ENCODE data around the gene MAP3K13.

MAP3K13 gene

GRCh38 chr3:185362850-185363661 is at the start of gene MAP3K13:
MAP3K13 (plus strand) TSS chr3:185363136; CDS start chr3:185428582, 65,446 bp downstream.
- peak; percentile 91 for DNase-seq

- DNase-seq: no peak
Observed at GRCh38 chr3:185313693-185314246, 49.2 kb upstream of the MAP3K13 start.

GRCh38 chr3:185316740-185317412 is 46.1 kb upstream of the MAP3K13 start:
- peak; percentile 56 for DNase-seq

- DNase-seq: no peak
Observed at GRCh38 chr3:185317674-185318073, 45.3 kb upstream of the MAP3K13 start.

GRCh38 chr3:185318141-185318540 is 44.8 kb upstream of the MAP3K13 start:
- no peak for DNase-seq

- no peak for DNase-seq
Observed at GRCh38 chr3:185319801-185320200, 43.1 kb upstream of the MAP3K13 start.

GRCh38 chr3:185320949-185321348 is 42.0 kb upstream of the MAP3K13 start:
- DNase-seq: no peak

GRCh38 chr3:185322101-185322719 is 40.7 kb upstream of the MAP3K13 start:
- no peak for DNase-seq

GRCh38 chr3:185325946-185326791 is 36.8 kb upstream of the MAP3K13 start:
- DNase-seq: peak; percentile 37

- DNase-seq: no peak
Observed at GRCh38 chr3:185327062-185327461, 35.9 kb upstream of the MAP3K13 start.

GRCh38 chr3:185328324-185329004 is 34.5 kb upstream of the MAP3K13 start:
- peak; percentile 24 for DNase-seq

- peak; percentile 53 for DNase-seq
Observed at GRCh38 chr3:185330238-185330637, 32.7 kb upstream of the MAP3K13 start.

GRCh38 chr3:185330644-185331043 is 32.3 kb upstream of the MAP3K13 start:
- DNase-seq: no peak

GRCh38 chr3:185332026-185332735 is 30.8 kb upstream of the MAP3K13 start:
- DNase-seq: peak; percentile 70

GRCh38 chr3:185335799-185336198 is 27.1 kb upstream of the MAP3K13 start:
- DNase-seq: no peak

GRCh38 chr3:185337231-185337816 is 25.6 kb upstream of the MAP3K13 start:
- DNase-seq: no peak

GRCh38 chr3:185339945-185340344 is 23.0 kb upstream of the MAP3K13 start:
- no peak for DNase-seq

- DNase-seq: no peak
Observed at GRCh38 chr3:185340751-185341150, 22.2 kb upstream of the MAP3K13 start.

- DNase-seq: no peak
Observed at GRCh38 chr3:185341616-185342458, 21.1 kb upstream of the MAP3K13 start.

Data from hematopoietic multipotent progenitor cell treated with erythropoietin and hydrocortisone succinate and interleukin-3 and kit ligand, for 4 days (in vitro differentiated cells).